Trophoblast cell (in vitro differentiated cells and primary cell): ENCODE measurements around the gene DIS3L2.

Experiments
- DNase-seq, 2 donors: peaks; one replicate each; pipeline ENCODE4 v3.0.0-alpha.2; 2016
- H2AFZ ChIP-seq: 2 replicates; pipeline ENCODE4 v1.6.1; 2013; ENCODE audit warnings: low read length, moderate library complexity, mild to moderate bottlenecking; ENCODE audit not compliant: insufficient read depth, poor library complexity
- H2AK5ac ChIP-seq: 2 replicates; pipeline ENCODE4 v1.6.1; 2013; ENCODE audit warnings: mild to moderate bottlenecking, low read length
- H2BK120ac ChIP-seq: 2 replicates; pipeline ENCODE4 v1.6.1; 2013; ENCODE audit warnings: low read length, mild to moderate bottlenecking, moderate library complexity; ENCODE audit not compliant: insufficient read depth, poor library complexity
- H2BK12ac ChIP-seq: 2 replicates; pipeline ENCODE4 v1.6.1; 2013; ENCODE audit warnings: mild to moderate bottlenecking, low read length, moderate library complexity
- H2BK5ac ChIP-seq: 2 replicates; pipeline ENCODE4 v1.6.1; 2013; ENCODE audit warnings: low read length, low read depth, moderate library complexity, mild to moderate bottlenecking; ENCODE audit not compliant: poor library complexity
- H3K14ac ChIP-seq: 2 replicates; pipeline ENCODE4 v1.6.1; 2013; ENCODE audit warnings: mild to moderate bottlenecking, low read length
- H3K18ac ChIP-seq: 2 replicates; pipeline ENCODE4 v1.6.1; 2013; ENCODE audit warnings: mild to moderate bottlenecking, low read length
- H3K23ac ChIP-seq: 2 replicates; pipeline ENCODE4 v1.6.1; 2013; ENCODE audit warnings: low read length
- H3K27ac ChIP-seq: 2 replicates; pipeline ENCODE4 v1.5.1; 2013; ENCODE audit warnings: low read depth, mild to moderate bottlenecking, inconsistent platforms, low read length, moderate library complexity
- H3K27me3 ChIP-seq: 2 replicates; pipeline ENCODE4 v1.6.1; 2013; ENCODE audit warnings: inconsistent platforms, mild to moderate bottlenecking, low read length, moderate library complexity; ENCODE audit not compliant: insufficient read depth
- H3K36me3 ChIP-seq, 2 experiments: 1 replicate in 1 of 2; 2 replicates in 1 of 2; pipeline ENCODE4 v1.6.1; 2013; ENCODE audit warnings: low read length in 2 of 2, mild to moderate bottlenecking in 2 of 2, moderate library complexity in 1 of 2; ENCODE audit not compliant: insufficient read depth in 2 of 2, control insufficient read depth in 1 of 2
- H3K4ac ChIP-seq: 2 replicates; pipeline ENCODE4 v1.6.1; 2013; ENCODE audit warnings: low read depth, mild to moderate bottlenecking, low read length, moderate library complexity
- H3K4me1 ChIP-seq, 2 experiments: 1 replicate in 1 of 2; 2 replicates in 1 of 2; pipeline ENCODE4 v1.6.1; 2013; ENCODE audit warnings: low read length in 2 of 2, mild to moderate bottlenecking in 2 of 2, moderate library complexity in 1 of 2; ENCODE audit not compliant: insufficient read depth in 2 of 2, control insufficient read depth in 1 of 2
- H3K4me2 ChIP-seq: 2 replicates; pipeline ENCODE4 v1.6.1; 2013; ENCODE audit warnings: inconsistent platforms, mild to moderate bottlenecking, low read length, moderate library complexity
- H3K4me3 ChIP-seq: 2 replicates; pipeline ENCODE4 v1.5.1; 2013; ENCODE audit warnings: mild to moderate bottlenecking, low read depth, low read length, inconsistent platforms
- H3K79me1 ChIP-seq: one replicate; pipeline ENCODE4 v1.6.1; 2013; ENCODE audit warnings: low read length
- H3K79me2 ChIP-seq: 2 replicates; pipeline ENCODE4 v1.6.1; 2013; ENCODE audit warnings: low read length, mild to moderate bottlenecking; ENCODE audit not compliant: control insufficient read depth, insufficient read depth, poor library complexity
- H3K9ac ChIP-seq: 2 replicates; pipeline ENCODE4 v1.6.1; 2013; ENCODE audit warnings: mild to moderate bottlenecking, low read length
- H3K9me3 ChIP-seq: 2 replicates; pipeline ENCODE4 v1.6.1; 2013; ENCODE audit warnings: low read depth, mild to moderate bottlenecking, control low read depth, inconsistent platforms, low read length; ENCODE audit not compliant: insufficient read depth
- H4K12ac ChIP-seq: 2 replicates; pipeline ENCODE4 v1.6.1; 2013; ENCODE audit warnings: low read depth, mild to moderate bottlenecking, low read length, moderate library complexity
- H4K8ac ChIP-seq: 2 replicates; pipeline ENCODE4 v1.6.1; 2013; ENCODE audit warnings: low read depth, mild to moderate bottlenecking, low read length, moderate library complexity
- H4K91ac ChIP-seq: one replicate; pipeline ENCODE4 v1.6.1; 2013; ENCODE audit warnings: low read depth, mild to moderate bottlenecking, low read length, moderate library complexity
- WGBS: extraction: QIAGEN DNeasy Blood & Tissue Kit; methylation state at CpG from one replicate; pipeline ENCODE4 v1.1.7; 2013; ENCODE audit warnings: missing lambda C conversion rate; ENCODE audit not compliant: insufficient read length, insufficient coverage; ENCODE audit errors: extremely low coverage; 5-methylcytosine and 5-hydroxymethylcytosine counted together

The DIS3L2 gene

GRCh38 chr2:232352511-232353091 is 391.1 kb downstream of the DIS3L2 start:
- Histone ChIP-seq H3K18ac (no peak overlapping the region), H2BK5ac (no peak overlapping the region), H4K12ac (no peak overlapping the region), H4K8ac (no peak overlapping the region), H3K79me1 (no peaks in the 10 kb centered on the region), H3K27ac (no peak overlapping the region), H3K23ac (no peak overlapping the region), H3K4ac (no peak overlapping the region), H3K79me2 (no peaks in the 10 kb centered on the region), H3K4me3 (no peak overlapping the region), H4K91ac (no peak overlapping the region), H2AK5ac (no peak overlapping the region), H3K27me3 (no peaks in the 10 kb centered on the region), H3K4me2 (no peak overlapping the region), H3K14ac (no peak overlapping the region), H3K36me3 (no peaks in the 10 kb centered on the region), H2BK120ac (no peak overlapping the region), H2AFZ (no peak overlapping the region), H2BK12ac (no peak overlapping the region), H3K9ac (no peak overlapping the region), H3K9me3 (peaks cover 5% of the 10 kb centered on the region), H3K4me1 (no peaks in the 10 kb centered on the region)
- no peak for DNase-seq
- no CpG with 5 or more reads among the region's 39 CpGs for WGBS

DNA sequence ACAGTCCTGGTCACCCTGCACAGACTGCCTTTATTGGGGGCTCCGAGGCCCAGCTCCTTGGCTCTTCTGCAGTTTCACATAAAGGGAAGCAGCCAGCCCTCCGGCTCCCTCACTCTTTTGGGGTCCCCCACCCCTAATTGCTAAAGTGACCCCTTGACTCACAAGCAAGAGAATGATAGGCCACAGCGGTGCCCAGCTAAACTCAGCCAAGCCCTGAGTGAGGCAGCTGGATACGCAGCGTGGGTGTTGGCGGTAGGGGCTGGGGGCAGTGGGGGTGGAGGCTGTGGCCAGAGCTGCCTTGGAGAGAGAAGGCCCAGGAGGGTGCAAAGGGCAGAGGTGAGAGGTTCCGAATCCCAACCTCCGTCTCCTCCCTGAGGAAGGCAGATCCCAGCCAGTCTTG is 391.6 kb downstream of the DIS3L2 start:
- Histone ChIP-seq H2BK5ac (no peak overlapping the region), H4K91ac (no peak overlapping the region), H4K8ac (no peak overlapping the region), H3K9ac (no peak overlapping the region), H3K18ac (no peak overlapping the region), H3K4ac (no peak overlapping the region), H3K36me3 (no peaks in the 10 kb centered on the region), H3K4me1 (no peaks in the 10 kb centered on the region), H2AFZ (no peak overlapping the region), H2BK12ac (no peak overlapping the region), H3K27ac (no peak overlapping the region), H3K9me3 (peaks cover 5% of the 10 kb centered on the region), H2BK120ac (no peak overlapping the region), H2AK5ac (no peak overlapping the region), H3K79me2 (no peaks in the 10 kb centered on the region), H3K4me3 (no peak overlapping the region), H3K4me2 (no peak overlapping the region), H3K27me3 (no peaks in the 10 kb centered on the region), H4K12ac (no peak overlapping the region), H3K14ac (no peak overlapping the region), H3K79me1 (no peaks in the 10 kb centered on the region), H3K23ac (no peak overlapping the region)
- no peak for DNase-seq
- WGBS = no CpG with 5 or more reads among the region's 8 CpGs

DNA sequence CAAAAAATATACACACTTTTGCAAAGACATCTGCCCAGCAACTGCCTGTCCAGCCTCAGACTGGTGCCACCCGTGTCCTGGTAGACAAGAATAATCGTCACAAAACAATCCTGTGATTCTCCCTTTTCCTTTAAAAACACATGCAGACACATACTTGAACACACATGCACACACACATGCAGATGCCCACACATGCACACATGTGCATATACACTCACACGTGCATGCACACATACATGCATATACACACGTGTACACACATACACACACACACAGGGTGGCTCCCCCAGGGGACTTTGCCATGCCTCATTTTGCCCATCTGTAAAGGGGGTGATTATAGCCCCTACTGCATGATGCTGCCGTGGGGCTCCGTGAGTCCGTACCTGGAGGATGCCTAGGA is 392.1 kb downstream of the DIS3L2 start:
- H3K4me2 ChIP-seq = no peak overlapping the region
- H3K4ac ChIP-seq = no peak overlapping the region
- no peaks in the 10 kb centered on the region for H3K79me1 ChIP-seq
- H3K27me3 ChIP-seq = no peaks in the 10 kb centered on the region
- no peak overlapping the region for H2AK5ac ChIP-seq
- no CpG with 5 or more reads among the region's 7 CpGs for WGBS
- H2AFZ ChIP-seq = no peak overlapping the region
- no peak overlapping the region for H3K18ac ChIP-seq
- H3K27ac ChIP-seq = no peak overlapping the region
- H3K9ac ChIP-seq = no peak overlapping the region
- no peak overlapping the region for H4K12ac ChIP-seq
- H3K9me3 ChIP-seq = peaks cover 5% of the 10 kb centered on the region
- H3K4me3 ChIP-seq = no peak overlapping the region
- no peak overlapping the region for H2BK5ac ChIP-seq
- H2BK12ac ChIP-seq = no peak overlapping the region
- H4K8ac ChIP-seq = no peak overlapping the region
- no peak overlapping the region for H4K91ac ChIP-seq
- no peaks in the 10 kb centered on the region for H3K36me3 ChIP-seq
- no peak overlapping the region for H3K23ac ChIP-seq
- no peak overlapping the region for H2BK120ac ChIP-seq
- no peak for DNase-seq
- H3K4me1 ChIP-seq = no peaks in the 10 kb centered on the region
- H3K79me2 ChIP-seq = no peaks in the 10 kb centered on the region
- H3K14ac ChIP-seq = no peak overlapping the region

DNA sequence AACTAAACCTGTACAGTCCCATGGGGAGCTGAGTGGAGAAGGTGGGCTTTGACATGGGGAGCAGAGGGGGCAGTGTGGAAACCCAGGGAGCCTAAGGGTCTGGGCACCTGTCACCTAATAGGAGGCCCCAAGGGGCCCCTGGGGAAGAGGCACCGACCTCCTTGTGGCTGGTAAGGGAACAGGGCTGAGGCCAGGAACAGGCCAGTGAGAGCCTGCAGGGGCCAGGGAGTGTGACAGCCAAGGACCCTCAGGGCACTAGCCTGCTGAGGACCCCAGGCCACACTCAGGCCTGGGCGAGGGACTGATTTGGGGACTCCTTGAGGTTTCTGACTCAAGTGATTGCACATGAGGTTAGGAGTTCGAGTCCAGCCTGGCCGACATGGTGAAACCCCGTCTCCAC is 392.6 kb downstream of the DIS3L2 start:
- Histone ChIP-seq H3K9ac (no peak overlapping the region), H2AK5ac (no peak overlapping the region), H2BK5ac (no peak overlapping the region), H3K27me3 (no peaks in the 10 kb centered on the region), H3K14ac (no peak overlapping the region), H3K4ac (no peak overlapping the region), H4K12ac (no peak overlapping the region), H3K4me3 (no peak overlapping the region), H3K23ac (no peak overlapping the region), H3K4me2 (no peak overlapping the region), H3K9me3 (peaks cover 5% of the 10 kb centered on the region), H3K79me1 (no peaks in the 10 kb centered on the region), H2BK120ac (no peak overlapping the region), H2BK12ac (no peak overlapping the region), H3K36me3 (no peaks in the 10 kb centered on the region), H4K91ac (no peak overlapping the region), H4K8ac (no peak overlapping the region), H2AFZ (no peak overlapping the region), H3K27ac (no peak overlapping the region), H3K4me1 (no peaks in the 10 kb centered on the region), H3K18ac (no peak overlapping the region), H3K79me2 (no peaks in the 10 kb centered on the region)
- no CpG with 5 or more reads among the region's 5 CpGs for WGBS
- DNase-seq = no peak
